GM23338 (cell line): ENCODE data around the gene RPS19BP1. TPM values are rescaled to one million over a fixed set of nuclear protein-coding genes. Genes with fewer than 3 reads are reported as not detected.

Experiments used
- ATAC-seq: fragments of 200-7000 bp; cut with Tn5 transposase; 3 replicates; pipeline ENCODE4 v1.9.1; 2020
- DNase-seq: peaks from one replicate; pipeline ENCODE4 v3.0.0-alpha.2; 2015; ENCODE audit warnings: low spot score
- H2AFZ ChIP-seq: fragments of 200-600 bp; sonication (generic); 2 replicates; pipeline ENCODE4 v1.8.0; 2016; ENCODE audit warnings: antibody characterized with exemption, mild to moderate bottlenecking, moderate library complexity
- H3F3A ChIP-seq: fragments of 200-600 bp; sonication (generic); replicated peaks from 2 replicates; pipeline ENCODE4 v1.8.0; 2017; ENCODE audit warnings: antibody characterized with exemption, mixed run types, low read depth
- H3K27ac ChIP-seq: fragments of 200-600 bp; sonication (generic); 2 replicates; pipeline ENCODE4 v1.6.1; 2016; ENCODE audit warnings: low read depth
- H3K27me3 ChIP-seq: fragments of 200-600 bp; sonication (generic); 2 replicates; pipeline ENCODE4 v1.8.0; 2016; ENCODE audit warnings: mild to moderate bottlenecking, mixed run types, moderate library complexity; ENCODE audit not compliant: insufficient read depth
- H3K36me3 ChIP-seq: fragments of 200-600 bp; sonication (generic); 2 replicates; pipeline ENCODE4 v1.8.0; 2016; ENCODE audit warnings: mild to moderate bottlenecking; ENCODE audit not compliant: insufficient read depth
- H3K4me1 ChIP-seq: fragments of 200-600 bp; sonication (generic); 2 replicates; pipeline ENCODE4 v1.8.0; 2016; ENCODE audit warnings: mild to moderate bottlenecking, moderate library complexity; ENCODE audit not compliant: insufficient read depth
- H3K4me2 ChIP-seq: fragments of 200-600 bp; sonication (generic); 2 replicates; pipeline ENCODE4 v1.7.1; 2017; ENCODE audit warnings: mixed run types
- H3K4me3 ChIP-seq: fragments of 200-600 bp; sonication (generic); 2 replicates; pipeline ENCODE4 v1.6.1; 2016; ENCODE audit warnings: mixed run types
- H3K79me2 ChIP-seq: fragments of 200-600 bp; sonication (generic); replicated peaks from 2 replicates; pipeline ENCODE4 v1.8.0; 2017; ENCODE audit warnings: mild to moderate bottlenecking; ENCODE audit not compliant: insufficient read depth
- H3K9me2 ChIP-seq: fragments of 200-600 bp; sonication (generic); 2 replicates; pipeline ENCODE4 v1.8.0; 2017; ENCODE audit not compliant: insufficient read depth
- H4K20me1 ChIP-seq: fragments of 200-600 bp; sonication (generic); replicated peaks from 2 replicates; pipeline ENCODE4 v1.8.0; 2017; ENCODE audit warnings: mild to moderate bottlenecking; ENCODE audit not compliant: insufficient read depth
- H3K27ac Mint-ChIP-seq: 2 replicates; pipeline ENCODE4 v1.8.0; 2020; ENCODE audit warnings: inconsistent platforms, mild to moderate bottlenecking, moderate library complexity, mixed read lengths
- H3K27me3 Mint-ChIP-seq: 3 replicates; pipeline ENCODE4 v1.8.0; 2022; ENCODE audit warnings: low read depth, mild to moderate bottlenecking, moderate library complexity, mixed read lengths, inconsistent platforms; ENCODE audit not compliant: insufficient read depth, poor library complexity
- H3K36me3 Mint-ChIP-seq: 3 replicates; pipeline ENCODE4 v1.8.0; 2021; ENCODE audit warnings: low read depth, mild to moderate bottlenecking, inconsistent platforms, moderate library complexity, mixed read lengths
- H3K4me1 Mint-ChIP-seq: 3 replicates; pipeline ENCODE4 v1.8.0; 2020; ENCODE audit warnings: mild to moderate bottlenecking, inconsistent platforms, mixed read lengths
- H3K4me3 Mint-ChIP-seq: 3 replicates; pipeline ENCODE4 v1.8.0; 2021; ENCODE audit warnings: moderate library complexity, mild to moderate bottlenecking, inconsistent platforms, mixed read lengths
- H3K9me3 Mint-ChIP-seq: 3 replicates; pipeline ENCODE4 v1.8.0; 2020; ENCODE audit warnings: moderate library complexity, mild to moderate bottlenecking, inconsistent platforms, mixed read lengths
- EZH2 ChIP-seq: fragments of 200-600 bp; sonication (generic); IDR thresholded peaks from one replicate; pipeline ENCODE4 v1.8.0; 2017; ENCODE audit warnings: antibody characterized with exemption, mild to moderate bottlenecking, low read depth; ENCODE audit not compliant: unreplicated experiment
- NANOG ChIP-seq: IDR thresholded peaks from 2 replicates; pipeline ENCODE4 v1.6.1; 2016; ENCODE audit warnings: antibody characterized with exemption, borderline replicate concordance
- STAT1 ChIP-seq: IDR thresholded peaks from one replicate; pipeline ENCODE4 v1.6.1; 2016; ENCODE audit warnings: antibody characterized with exemption; ENCODE audit not compliant: unreplicated experiment
- ZNF114 ChIP-seq: fragments of 250-450 bp; sonication (Bioruptor Pico); IDR thresholded peaks from 2 replicates; pipeline ENCODE4 v1.5.0; 2020; ENCODE audit warnings: mild to moderate bottlenecking, moderate library complexity
- polyA plus RNA-seq: library from polyadenylated mRNA; unstranded; fragments of >200 nt; fragmentation: Nextera tagmentation; extraction: Ambion mirVana; gene quantifications from 2 replicates; pipeline ENCODE4 v1.2.1, GENCODE V29; 2016
- total RNA-seq: library from RNA; depleted of rRNA; stranded (reverse); fragments of >200 nt; shearing (Covaris generic); gene quantifications from 2 replicates; pipeline ENCODE4 v1.2.3, GENCODE V29; 2014
- TF ChIP-seq, protein P1 (sequence below): IDR thresholded peaks from 2 replicates; pipeline ENCODE4 v1.6.1; 2016; ENCODE audit warnings: antibody characterized with exemption
- TF ChIP-seq, protein P2 (sequence below): IDR thresholded peaks from one replicate; pipeline ENCODE4 v1.6.1; 2018; ENCODE audit warnings: antibody characterized with exemption; ENCODE audit not compliant: unreplicated experiment
- TF ChIP-seq, protein P3 (sequence below): fragments of 250-450 bp; sonication (Bioruptor Pico); IDR thresholded peaks from 2 replicates; pipeline ENCODE4 v1.5.0; 2020; ENCODE audit warnings: mild to moderate bottlenecking, moderate library complexity

Gene RPS19BP1
- total and polyA plus RNA-seq, 2 experiments from 2014 or later = 153 to 215 TPM

DNA sequence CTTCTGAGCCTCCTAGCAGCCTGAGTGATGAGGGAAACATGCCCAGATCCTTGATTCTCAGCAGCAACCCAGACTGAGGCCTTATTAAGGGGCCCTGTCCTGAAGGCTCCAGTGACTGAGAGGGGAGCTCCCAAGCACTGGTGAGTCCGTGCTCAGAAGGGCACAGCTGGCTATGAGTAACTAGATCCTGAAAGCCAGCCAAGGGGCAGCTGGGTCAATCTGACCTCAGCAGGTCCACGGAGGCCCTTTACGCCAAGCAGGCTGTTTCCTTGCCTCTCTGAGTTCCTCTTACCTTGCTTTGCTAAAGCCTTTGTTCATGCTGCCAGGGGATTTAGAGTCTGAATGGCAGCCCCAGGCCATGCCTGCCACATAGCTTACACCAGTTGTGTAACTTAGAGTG lies 49.8 kb downstream of the RPS19BP1 start (continued):
- TF ChIP-seq, protein P1, sequence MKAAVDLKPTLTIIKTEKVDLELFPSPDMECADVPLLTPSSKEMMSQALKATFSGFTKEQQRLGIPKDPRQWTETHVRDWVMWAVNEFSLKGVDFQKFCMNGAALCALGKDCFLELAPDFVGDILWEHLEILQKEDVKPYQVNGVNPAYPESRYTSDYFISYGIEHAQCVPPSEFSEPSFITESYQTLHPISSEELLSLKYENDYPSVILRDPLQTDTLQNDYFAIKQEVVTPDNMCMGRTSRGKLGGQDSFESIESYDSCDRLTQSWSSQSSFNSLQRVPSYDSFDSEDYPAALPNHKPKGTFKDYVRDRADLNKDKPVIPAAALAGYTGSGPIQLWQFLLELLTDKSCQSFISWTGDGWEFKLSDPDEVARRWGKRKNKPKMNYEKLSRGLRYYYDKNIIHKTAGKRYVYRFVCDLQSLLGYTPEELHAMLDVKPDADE = no peak
- TF ChIP-seq, protein P2, sequence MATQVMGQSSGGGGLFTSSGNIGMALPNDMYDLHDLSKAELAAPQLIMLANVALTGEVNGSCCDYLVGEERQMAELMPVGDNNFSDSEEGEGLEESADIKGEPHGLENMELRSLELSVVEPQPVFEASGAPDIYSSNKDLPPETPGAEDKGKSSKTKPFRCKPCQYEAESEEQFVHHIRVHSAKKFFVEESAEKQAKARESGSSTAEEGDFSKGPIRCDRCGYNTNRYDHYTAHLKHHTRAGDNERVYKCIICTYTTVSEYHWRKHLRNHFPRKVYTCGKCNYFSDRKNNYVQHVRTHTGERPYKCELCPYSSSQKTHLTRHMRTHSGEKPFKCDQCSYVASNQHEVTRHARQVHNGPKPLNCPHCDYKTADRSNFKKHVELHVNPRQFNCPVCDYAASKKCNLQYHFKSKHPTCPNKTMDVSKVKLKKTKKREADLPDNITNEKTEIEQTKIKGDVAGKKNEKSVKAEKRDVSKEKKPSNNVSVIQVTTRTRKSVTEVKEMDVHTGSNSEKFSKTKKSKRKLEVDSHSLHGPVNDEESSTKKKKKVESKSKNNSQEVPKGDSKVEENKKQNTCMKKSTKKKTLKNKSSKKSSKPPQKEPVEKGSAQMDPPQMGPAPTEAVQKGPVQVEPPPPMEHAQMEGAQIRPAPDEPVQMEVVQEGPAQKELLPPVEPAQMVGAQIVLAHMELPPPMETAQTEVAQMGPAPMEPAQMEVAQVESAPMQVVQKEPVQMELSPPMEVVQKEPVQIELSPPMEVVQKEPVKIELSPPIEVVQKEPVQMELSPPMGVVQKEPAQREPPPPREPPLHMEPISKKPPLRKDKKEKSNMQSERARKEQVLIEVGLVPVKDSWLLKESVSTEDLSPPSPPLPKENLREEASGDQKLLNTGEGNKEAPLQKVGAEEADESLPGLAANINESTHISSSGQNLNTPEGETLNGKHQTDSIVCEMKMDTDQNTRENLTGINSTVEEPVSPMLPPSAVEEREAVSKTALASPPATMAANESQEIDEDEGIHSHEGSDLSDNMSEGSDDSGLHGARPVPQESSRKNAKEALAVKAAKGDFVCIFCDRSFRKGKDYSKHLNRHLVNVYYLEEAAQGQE = no peak
- TF ChIP-seq NANOG = no peak
- TF ChIP-seq ZNF114 (CRISPR knock-in tag) = no peak

DNA sequence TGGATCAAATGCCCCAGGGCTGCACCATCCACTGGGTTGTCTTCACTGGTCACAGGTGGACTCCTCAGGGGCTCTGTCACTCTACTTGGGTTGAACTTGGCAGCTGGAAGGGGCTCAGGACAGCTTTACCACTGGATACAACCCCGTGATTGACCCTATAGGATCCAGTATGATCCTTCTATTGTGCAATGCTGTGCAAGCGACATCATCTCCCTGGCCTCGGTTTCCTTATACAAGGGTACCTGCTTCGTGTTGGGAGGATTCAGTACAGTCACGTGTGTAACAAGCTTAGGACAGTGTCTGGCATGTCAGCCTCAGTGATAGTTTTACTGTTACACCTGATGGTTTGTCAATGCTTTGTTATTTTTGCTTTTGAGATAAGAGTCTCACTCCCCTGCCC lies 51.0 kb downstream of the RPS19BP1 start:
- Histone ChIP-seq H3K4me3 (no peak overlapping the region), H3K27me3 (no peaks in the 10 kb centered on the region), H3K36me3 (no peaks in the 10 kb centered on the region), H3K4me1 (no peaks in the 10 kb centered on the region), H3K9me2 (no peaks in the 10 kb centered on the region), H3F3A (no peaks in the 10 kb centered on the region), H4K20me1 (peaks cover 7% of the 10 kb centered on the region; the same call in 1 of the 2 replicates), H3K27ac (no peak overlapping the region), H3K79me2 (no peaks in the 10 kb centered on the region), H2AFZ (no peak overlapping the region), H3K4me2 (no peak overlapping the region)
- ATAC-seq = no peak
- H3K27me3 Mint-ChIP-seq = no peaks in the 10 kb centered on the region
- H3K4me1 Mint-ChIP-seq = peaks cover 3% of the 10 kb centered on the region; the same call in 2 of the 3 replicates
- DNase-seq = no peak
- TF ChIP-seq, protein P1 = no peak
- no peak for TF ChIP-seq NANOG
- TF ChIP-seq, protein P3, sequence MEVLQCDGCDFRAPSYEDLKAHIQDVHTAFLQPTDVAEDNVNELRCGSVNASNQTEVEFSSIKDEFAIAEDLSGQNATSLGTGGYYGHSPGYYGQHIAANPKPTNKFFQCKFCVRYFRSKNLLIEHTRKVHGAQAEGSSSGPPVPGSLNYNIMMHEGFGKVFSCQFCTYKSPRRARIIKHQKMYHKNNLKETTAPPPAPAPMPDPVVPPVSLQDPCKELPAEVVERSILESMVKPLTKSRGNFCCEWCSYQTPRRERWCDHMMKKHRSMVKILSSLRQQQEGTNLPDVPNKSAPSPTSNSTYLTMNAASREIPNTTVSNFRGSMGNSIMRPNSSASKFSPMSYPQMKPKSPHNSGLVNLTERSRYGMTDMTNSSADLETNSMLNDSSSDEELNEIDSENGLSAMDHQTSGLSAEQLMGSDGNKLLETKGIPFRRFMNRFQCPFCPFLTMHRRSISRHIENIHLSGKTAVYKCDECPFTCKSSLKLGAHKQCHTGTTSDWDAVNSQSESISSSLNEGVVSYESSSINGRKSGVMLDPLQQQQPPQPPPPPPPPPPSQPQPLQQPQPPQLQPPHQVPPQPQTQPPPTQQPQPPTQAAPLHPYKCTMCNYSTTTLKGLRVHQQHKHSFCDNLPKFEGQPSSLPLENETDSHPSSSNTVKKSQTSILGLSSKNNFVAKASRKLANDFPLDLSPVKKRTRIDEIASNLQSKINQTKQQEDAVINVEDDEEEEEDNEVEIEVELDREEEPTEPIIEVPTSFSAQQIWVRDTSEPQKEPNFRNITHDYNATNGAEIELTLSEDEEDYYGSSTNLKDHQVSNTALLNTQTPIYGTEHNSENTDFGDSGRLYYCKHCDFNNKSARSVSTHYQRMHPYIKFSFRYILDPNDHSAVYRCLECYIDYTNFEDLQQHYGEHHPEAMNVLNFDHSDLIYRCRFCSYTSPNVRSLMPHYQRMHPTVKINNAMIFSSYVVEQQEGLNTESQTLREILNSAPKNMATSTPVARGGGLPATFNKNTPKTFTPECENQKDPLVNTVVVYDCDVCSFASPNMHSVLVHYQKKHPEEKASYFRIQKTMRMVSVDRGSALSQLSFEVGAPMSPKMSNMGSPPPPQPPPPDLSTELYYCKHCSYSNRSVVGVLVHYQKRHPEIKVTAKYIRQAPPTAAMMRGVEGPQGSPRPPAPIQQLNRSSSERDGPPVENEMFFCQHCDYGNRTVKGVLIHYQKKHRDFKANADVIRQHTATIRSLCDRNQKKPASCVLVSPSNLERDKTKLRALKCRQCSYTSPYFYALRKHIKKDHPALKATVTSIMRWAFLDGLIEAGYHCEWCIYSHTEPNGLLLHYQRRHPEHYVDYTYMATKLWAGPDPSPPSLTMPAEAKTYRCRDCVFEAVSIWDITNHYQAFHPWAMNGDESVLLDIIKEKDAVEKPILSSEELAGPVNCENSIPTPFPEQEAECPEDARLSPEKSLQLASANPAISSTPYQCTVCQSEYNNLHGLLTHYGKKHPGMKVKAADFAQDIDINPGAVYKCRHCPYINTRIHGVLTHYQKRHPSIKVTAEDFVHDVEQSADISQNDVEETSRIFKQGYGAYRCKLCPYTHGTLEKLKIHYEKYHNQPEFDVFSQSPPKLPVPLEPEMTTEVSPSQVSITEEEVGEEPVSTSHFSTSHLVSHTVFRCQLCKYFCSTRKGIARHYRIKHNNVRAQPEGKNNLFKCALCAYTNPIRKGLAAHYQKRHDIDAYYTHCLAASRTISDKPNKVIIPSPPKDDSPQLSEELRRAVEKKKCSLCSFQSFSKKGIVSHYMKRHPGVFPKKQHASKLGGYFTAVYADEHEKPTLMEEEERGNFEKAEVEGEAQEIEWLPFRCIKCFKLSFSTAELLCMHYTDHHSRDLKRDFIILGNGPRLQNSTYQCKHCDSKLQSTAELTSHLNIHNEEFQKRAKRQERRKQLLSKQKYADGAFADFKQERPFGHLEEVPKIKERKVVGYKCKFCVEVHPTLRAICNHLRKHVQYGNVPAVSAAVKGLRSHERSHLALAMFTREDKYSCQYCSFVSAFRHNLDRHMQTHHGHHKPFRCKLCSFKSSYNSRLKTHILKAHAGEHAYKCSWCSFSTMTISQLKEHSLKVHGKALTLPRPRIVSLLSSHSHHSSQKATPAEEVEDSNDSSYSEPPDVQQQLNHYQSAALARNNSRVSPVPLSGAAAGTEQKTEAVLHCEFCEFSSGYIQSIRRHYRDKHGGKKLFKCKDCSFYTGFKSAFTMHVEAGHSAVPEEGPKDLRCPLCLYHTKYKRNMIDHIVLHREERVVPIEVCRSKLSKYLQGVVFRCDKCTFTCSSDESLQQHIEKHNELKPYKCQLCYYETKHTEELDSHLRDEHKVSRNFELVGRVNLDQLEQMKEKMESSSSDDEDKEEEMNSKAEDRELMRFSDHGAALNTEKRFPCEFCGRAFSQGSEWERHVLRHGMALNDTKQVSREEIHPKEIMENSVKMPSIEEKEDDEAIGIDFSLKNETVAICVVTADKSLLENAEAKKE (CRISPR knock-in tag) = no peak
- no peak for TF ChIP-seq STAT1
- TF ChIP-seq ZNF114 (CRISPR knock-in tag) = no peak
- TF ChIP-seq, protein P2 = no peak
- no peak for TF ChIP-seq EZH2
- H3K36me3 Mint-ChIP-seq = no peaks in the 10 kb centered on the region
- H3K27ac Mint-ChIP-seq = no peak overlapping the region
- H3K9me3 Mint-ChIP-seq = no peaks in the 10 kb centered on the region
- H3K4me3 Mint-ChIP-seq = no peak overlapping the region
